Umbilical cord (tissue), 2 donors: Measurements from ENCODE around the gene FBXL19. TPM values are rescaled to one million over a fixed set of nuclear protein-coding genes. Genes with fewer than 3 reads are reported as not detected.
A peak's percentile ranks its signal among the peaks of the same experiment; 100 is the strongest.
"Not testable (repeated sequence)": the region's sequence is repeated elsewhere in the genome, so short reads cannot be mapped to it uniquely, and the experiment has no call there.

Experiments used
- DNase-seq: peaks from one replicate; pipeline ENCODE4 v3.0.0-alpha.2; 2015; ENCODE audit warnings: low spot score
- total RNA-seq: library from RNA; depleted of rRNA; stranded (reverse); fragments of >200 nt; gene quantifications from one replicate; pipeline ENCODE4 v1.2.3, GENCODE V29; 2014; ENCODE audit warnings: low replicate concordance; ENCODE audit not compliant: insufficient read depth

The FBXL19 gene
- 10.6 TPM for total RNA-seq

DNA sequence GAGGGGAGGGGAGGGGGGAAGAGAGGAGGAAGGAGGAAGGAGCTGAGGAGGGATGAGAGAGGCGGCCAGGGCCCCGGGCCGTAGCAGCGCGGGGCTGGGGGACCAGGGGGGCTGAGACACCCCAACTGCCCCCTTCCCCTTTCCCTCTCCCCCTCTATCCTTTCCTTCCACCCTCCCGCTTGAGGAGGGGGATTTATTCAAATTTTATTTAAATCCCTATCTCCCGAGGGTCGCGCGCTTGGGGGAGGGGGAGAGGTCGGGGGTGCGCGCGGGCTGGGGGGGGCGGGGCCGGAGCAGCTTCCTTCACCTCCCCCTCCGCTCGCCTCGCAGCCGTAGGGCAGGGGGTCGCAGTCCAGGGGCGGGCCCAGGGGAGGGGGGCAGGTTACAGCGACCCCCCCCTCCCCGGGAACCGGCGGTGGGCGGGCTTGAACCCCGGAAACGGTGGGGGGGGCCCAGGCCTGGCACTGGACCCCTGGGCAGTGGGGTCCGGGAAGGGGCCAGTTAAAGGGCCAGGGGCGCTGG, at the start of gene FBXL19:
Gene FBXL19 (plus strand): TSS at position 19 of the 522 bp plus-strand sequence. CDS start 2,183 bp downstream, outside the sequence.
- no peak for DNase-seq

- no peak for DNase-seq
These were observed 49.0 kb upstream of the FBXL19 start for GRCh38 chr16:30874244-30874820.

DNA sequence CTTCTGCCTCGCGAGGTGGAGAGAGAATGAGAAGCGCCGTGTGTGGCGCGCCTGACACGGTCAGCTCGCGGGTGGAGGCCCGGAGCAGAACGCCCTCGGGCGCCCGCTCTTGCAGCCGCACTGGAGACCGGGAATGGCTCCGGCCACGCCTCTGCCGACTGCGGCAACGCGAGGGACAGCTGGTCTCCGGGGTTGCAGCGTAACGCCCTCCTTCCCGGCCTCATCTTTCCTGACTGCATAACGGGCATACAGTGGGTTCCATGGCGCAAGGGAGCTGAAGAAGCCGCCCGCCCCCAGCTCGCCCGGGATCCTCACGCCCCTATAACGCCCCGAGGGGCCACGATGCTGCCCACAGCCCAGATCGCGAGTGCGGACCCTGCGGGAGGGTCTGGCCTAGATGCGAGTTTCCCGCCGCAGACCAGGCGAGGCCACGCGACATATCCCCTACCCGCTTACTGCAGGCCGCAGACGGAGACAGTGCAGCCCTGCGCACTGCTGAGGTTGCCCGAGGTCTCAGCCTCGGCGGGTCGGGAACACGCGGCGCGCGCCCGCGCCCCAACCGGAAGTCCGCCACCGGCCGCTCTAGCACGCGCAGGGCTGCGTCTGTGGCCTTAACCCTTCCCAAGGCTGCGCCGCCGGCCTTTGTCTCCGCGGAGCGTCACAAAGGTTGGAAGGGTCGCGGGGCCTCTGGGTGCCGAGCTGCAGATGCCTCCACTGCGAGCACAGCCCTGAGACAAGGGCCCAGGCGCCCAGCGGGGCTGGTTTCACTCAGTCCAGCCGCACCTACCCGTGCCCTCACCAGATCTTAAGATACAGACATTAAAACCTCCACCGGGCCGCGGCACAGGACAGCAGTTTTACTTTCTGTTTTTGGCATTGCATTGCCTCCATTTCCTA, 48.3 kb upstream of the FBXL19 start:
- DNase-seq, result peak; percentile 93

DNA sequence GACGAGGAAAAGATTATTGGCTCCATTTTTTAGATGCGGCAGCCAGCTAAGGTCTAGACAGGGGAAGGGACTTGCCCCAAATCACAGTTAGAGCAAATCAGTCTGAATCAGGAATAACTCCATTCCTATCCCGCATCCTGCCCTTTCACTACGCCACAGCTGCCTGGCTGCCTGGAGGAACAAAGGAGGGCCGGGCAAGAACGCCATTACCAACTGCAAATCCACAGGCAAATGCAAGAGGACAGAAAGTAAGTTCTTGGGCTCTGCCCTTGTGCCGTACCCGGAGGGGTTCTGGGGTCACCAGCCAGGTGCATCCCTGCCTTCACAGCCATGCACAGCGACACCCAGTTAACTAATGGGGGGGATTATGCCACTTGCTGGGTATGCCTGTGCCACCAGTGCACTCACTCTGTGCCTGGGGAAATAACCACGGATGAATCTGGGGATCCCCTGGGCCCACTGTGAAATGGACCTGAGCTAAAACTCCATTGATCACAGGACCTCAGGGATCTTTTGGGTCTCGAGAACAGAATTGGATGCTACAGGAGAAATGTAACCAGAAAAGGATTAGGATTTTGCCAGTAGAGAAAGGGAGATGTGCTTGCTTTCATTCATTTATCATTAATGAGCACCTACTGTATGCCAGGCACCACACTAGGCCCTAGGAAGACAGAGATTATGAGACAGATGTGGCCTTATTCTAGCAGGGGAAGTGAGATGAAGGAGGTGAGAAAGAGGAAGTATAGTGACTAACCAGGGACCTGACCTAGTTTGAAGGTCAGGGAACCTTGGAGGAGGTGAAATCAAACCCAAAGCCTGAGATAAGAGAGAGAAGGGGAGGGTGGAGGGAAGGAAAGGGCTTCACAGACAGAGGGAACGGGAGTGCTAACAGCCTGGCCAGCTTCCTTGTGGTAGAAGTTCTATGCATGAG, 47.2 kb upstream of the FBXL19 start:
- DNase-seq, result no peak

GRCh38 chr16:30876867-30877266, 46.5 kb upstream of the FBXL19 start:
- DNase-seq, result no peak

GRCh38 chr16:30882429-30883310, 40.7 kb upstream of the FBXL19 start:
- no peak for DNase-seq

DNA sequence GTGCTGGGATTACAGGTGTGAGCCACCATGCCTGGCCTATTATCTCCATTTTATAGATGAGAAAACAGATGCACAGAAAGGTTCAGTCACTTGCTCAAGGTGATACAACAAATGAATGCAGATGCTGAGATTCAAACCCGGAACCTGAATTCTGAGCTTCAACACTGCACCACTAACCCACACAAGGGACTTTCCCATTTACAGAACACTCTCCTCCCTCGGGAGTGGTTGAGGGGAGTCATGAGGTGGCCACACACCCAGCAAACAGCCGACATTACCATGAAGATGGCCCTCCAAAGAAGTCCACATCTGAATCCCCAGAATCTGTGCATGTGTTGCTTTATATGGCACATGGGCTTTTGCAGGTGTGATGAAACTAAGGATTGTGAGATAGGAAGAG, 38.6 kb upstream of the FBXL19 start:
- no peak for DNase-seq

- no peak for DNase-seq
These were observed 38.2 kb upstream of the FBXL19 start for GRCh38 chr16:30885196-30885595.

DNA sequence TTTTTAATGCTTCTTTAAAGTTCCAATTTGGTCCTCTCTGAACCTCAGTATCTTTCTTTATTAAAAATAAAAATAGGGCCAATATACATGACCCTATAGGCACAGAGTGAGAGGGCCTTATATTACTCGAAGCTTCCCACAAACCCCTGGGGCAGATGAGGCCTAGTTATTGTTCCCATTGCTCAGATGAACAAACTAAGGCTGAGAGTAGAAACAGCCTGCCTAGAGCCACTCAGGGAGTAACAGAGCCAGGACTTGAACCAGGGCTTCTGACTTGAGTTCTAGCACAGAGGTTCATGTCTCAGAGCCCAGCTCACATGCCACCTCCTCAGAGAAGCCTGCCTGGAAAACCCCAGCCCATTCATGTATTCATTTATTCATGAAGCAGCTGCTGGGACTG, 37.2 kb upstream of the FBXL19 start:
- DNase-seq, result no peak

DNA sequence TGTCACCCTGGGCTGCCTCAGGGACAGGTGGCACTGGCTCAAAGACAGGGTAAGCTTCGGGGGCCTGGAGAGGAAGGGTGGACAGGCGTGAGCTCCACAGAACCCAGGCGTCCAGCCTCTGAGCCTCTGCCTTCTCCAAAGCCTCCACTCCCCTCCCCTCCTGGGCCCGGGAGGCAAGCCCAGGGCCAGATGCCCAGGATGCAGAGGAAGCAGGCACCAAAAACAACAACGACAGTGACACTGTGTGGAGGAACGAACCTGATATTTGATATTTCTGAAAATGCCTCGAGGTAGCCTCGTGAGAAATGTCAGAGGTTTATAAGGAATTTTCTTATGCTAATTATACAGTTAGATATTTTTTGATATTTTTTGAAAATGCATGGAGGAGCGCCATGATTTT, 35.4 kb upstream of the FBXL19 start:
- no peak for DNase-seq

GRCh38 chr16:30888856-30889499, 34.4 kb upstream of the FBXL19 start:
- no peak for DNase-seq

GRCh38 chr16:30889721-30890120, 33.7 kb upstream of the FBXL19 start:
- DNase-seq, result no peak

GRCh38 chr16:30891043-30891823, 32.1 kb upstream of the FBXL19 start:
- DNase-seq, result not testable (repeated sequence)

DNA sequence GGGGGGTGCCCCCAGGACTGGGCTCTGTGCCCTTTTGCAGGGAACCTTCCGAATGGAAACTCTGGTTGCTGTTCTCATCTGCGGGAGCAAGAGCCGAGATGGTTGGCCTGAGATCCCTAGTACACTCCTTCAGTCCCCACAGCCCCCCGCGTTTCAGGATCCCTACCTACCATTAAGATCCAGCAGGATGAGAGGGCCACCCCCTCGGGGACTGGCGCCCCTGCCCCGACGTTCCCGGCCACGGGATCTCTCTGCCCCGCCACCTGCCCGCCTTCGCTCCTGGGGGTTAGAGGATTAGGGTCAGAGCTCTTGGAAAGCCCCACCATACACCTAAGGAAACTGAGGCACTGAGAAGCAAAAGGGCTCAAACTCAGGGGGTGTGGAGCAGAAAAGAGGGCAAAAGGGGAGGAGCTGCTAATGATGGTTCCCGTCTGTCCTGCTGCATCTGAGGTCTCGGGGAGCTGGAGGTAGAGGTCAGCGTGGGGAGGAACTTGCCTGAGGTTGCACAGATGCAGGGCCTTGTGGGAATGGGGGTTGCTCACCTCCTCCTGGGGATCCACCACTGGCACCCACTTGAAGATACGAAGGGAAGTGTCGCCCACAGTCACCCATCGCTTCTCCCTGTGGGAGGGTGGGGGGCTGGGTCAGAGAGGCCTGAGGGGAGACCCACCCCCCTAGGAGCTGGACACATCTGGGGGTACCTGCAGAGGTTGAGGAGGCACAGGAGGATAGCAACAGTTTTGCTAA, 30.5 kb upstream of the FBXL19 start:
- DNase-seq, result no peak

DNA sequence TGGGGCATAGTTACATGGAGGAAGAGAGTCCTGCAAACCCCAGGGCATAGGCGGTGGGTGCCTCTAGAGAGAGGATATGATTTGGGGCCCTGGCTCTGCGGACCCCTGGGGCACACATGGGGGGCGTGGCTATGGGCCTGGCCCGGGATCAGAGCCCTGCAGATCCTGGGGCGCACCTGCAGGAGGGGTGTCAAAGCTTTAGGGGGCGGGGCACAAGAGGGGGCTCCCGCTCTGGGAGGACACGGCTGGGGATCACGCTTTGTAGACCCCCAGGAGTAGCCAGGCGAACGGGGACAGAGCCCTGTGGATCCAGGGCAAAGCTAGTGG, 30.0 kb upstream of the FBXL19 start:
- peak; percentile 34 for DNase-seq

GRCh38 chr16:30893744-30894539, 29.4 kb upstream of the FBXL19 start, which contains the start of gene BCL7C:
BCL7C (minus strand) TSS chr16:30894077; CDS start chr16:30893944, 133 bp downstream.
- peak; percentile 93 for DNase-seq

DNA sequence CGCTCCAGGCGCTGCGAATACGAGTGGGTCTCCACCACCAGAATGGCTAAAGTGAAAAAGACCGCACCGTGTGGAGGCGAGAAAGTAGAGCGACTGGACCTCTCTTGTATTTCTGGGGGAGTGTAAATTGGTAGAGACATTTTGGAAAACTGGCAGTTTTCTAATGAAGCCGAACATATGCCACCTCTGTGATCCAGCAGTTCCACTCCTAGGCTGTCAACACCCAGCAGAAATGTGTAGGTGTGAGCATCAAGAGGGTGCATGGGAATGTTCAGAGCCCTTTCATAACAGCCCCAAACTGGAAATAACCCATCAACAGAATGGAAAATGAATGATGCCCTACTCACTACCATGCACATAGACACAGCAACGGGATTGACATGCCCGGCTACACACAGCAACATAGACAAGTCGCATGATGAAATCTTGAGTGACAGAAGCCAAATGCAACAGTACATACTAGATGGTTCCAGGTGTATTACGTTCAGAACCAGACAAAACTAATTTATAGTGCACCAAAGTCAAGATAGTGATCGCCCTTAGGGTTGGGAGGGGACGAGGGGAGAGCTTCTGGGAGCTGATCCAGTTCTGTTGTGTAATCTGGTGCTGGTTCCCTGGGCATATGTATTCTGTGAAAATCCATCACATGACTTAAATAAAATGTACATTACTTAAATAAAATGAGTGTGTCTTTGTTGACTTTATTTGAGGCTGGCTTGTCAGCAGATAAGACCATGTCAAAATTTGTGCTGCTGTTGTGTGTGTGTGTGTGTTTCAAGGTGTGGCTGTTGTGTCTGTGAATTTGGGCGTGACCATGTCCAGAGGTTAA, 28.6 kb upstream of the FBXL19 start:
- peak; percentile 52 for DNase-seq
